LoVo (cell line): Measurements from ENCODE around the gene TPST1.
"Not testable (repeated sequence)": the region's sequence is repeated elsewhere in the genome, so short reads cannot be mapped to it uniquely, and the experiment has no call there.

Experiments
- DNase-seq: peaks from one replicate; pipeline ENCODE4 v3.0.0-alpha.2; 2016; ENCODE audit warnings: low spot score

The TPST1 gene

DNA sequence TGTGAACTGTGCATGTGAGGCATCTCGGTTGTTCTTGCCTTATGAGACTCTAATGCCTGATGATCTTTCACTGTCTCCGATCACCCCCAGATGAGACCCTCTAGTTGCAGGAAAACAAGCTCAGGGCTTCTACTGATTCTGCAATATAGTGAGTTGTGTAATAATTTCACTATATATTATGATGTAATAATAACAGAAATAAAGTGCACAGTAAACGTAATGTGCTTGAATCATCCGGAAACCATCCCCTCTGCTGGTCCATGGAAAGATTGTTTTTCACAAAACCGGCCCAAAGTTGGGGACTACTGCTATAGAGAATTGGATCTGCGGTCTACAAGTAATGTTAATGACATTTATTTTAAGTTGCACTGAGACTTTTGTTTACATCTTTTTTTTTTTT lies 126.7 kb downstream of the TPST1 start:
- no peak for DNase-seq

- no peak for DNase-seq
Observed at GRCh38 chr7:66333443-66333842, 128.3 kb downstream of the TPST1 start.

DNA sequence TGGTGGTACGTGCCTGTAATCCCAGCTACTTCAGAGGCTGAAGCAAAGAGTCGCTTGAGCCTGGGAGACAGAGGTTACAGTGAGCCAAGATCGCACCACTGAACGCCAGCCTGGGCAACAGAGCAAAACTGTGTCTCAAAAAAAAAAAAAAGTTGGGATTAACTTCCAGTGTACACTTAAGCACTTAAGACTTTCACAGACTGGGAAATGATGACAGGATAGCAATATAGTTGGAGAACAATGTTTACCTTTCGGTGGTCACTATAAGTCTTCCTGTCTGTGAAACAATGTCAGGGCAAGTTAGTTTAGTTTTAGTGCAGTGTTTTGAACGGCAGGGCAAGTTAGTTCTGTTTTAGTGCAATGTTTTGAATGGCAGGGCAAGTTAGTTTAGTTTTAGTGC lies 130.2 kb downstream of the TPST1 start:
- no peak for DNase-seq

DNA sequence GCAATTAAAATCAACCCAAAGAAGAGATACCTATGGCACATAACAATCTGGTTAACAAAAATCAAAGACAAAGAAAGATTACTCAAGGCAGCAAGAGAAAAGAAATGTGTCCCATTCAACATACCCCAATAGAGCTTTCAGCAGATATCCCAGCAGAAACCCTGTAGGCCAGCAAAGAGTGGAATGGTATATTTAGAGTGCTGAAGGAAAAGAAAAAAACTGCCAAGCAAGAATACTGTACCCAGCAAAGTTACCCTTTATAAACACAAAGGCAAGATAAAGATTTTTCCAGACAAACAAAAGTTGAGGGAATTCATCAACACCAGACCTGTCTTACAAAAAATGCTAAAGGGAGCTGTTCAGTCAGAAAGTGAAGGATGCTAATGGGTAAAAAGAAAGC lies 131.6 kb downstream of the TPST1 start:
- no peak for DNase-seq

GRCh38 chr7:66339141-66339540 lies 134.0 kb downstream of the TPST1 start:
- DNase-seq, result no peak

DNA sequence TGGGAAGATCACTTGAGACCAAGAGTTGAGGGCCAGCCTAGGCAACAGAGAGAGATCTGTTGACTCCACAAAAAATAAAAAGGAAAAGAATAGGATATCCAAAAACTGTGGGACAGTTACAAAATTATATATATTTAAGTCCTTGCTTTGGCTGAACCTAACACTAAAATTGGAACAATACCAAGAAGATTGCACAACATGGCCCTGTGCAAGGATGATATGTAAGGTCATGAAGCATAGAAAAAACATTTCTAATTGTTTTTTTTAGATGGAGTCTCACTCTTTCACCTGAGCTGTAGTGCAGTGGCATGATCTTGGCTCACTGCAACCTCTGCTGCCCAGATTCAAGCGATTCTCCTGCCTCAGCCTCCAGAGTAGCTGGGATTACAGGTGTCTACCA lies 139.0 kb downstream of the TPST1 start:
- no peak for DNase-seq

- DNase-seq, result no peak
Observed at GRCh38 chr7:66348531-66348930, 143.4 kb downstream of the TPST1 start.

DNA sequence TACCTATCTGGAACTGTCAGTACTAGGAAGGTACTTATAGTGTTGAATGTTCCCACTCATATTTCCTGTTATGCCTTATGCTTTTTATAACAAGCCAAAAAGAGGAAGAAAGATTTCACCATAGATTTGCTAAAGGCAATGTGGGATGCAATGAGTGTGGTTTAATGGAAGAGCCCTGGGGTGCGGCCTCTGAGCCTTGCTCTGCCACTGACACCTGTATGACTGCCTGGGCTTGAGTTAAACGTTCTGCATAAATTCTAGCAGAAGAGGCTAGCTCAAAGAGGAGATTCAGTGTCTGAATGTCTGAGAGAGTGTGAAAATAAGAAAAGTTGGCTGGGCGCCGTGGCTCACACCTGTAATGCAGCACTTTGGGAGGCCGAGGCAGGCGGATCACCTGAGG lies 143.8 kb downstream of the TPST1 start:
- DNase-seq, result no peak

GRCh38 chr7:66352071-66352470 lies 146.9 kb downstream of the TPST1 start:
- DNase-seq, result no peak

- DNase-seq, result no peak
Observed at GRCh38 chr7:66353547-66353946, 148.4 kb downstream of the TPST1 start.

DNA sequence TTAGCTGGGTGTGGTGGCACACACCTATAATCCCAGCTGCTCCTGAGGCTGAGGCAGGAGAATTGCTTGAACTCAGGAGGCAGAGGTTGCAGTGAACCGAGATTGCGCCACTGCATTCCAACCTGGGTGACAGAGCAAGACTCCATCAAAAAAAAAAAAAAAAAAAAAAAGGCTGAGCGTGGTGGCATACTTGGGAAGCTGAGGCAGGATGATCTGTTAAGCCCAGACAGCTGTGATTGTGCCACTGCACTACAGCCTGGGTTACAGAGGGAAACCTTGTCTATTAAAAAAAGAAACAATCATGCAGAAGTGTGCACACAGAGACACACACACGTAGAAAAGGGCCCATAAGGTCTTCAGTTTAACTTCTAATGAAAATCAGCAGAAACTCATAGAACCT lies 150.6 kb downstream of the TPST1 start:
- DNase-seq, result no peak

GRCh38 chr7:66356277-66356721 lies 151.2 kb downstream of the TPST1 start:
- no peak for DNase-seq

DNA sequence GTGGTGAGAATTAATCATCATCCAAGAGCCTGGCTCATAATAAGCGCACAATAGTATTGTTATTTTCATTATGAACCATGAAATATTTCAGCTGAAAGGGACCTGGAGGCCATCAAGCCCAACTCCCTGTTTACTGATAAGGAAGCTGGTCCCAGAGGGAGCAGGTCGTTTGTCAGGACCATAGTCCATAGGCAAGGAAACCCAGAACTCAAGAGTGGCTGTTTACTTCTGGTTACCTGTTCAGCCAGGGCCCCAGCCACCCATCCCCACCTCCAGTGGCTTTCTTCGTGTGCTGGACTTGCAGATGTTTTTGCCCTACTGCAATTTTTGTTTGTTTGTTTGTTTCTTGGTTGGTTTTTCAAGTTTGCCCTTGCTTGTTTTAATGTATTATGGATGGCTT lies 152.0 kb downstream of the TPST1 start:
- no peak for DNase-seq

DNA sequence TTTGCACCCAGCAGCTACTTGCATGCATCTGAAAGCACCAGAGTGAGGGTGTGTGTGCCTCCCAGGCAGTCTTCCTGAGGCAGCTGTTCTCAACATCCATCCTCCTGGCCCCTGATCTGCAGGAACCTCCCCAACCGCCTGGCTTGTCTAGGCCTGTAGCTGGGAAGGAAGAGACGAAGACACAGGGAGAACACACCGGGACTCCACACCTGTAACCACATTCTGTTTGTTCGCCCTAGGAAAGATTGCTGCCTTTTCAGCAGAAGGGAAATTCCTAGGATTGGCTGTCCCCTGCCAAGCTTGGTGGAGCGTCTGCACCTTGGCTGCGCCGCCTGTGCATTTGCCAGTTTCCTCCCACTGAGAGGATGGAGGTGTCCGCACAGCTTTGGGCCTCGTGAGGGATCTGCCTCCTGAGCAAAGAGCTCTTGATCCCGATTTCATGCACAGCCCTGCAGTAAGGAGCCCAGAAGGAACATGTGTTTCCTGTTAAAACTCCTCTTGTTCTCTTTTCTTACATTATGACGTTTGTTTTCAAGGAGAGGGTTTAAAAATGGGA lies 154.6 kb downstream of the TPST1 start:
- DNase-seq, result no peak

DNA sequence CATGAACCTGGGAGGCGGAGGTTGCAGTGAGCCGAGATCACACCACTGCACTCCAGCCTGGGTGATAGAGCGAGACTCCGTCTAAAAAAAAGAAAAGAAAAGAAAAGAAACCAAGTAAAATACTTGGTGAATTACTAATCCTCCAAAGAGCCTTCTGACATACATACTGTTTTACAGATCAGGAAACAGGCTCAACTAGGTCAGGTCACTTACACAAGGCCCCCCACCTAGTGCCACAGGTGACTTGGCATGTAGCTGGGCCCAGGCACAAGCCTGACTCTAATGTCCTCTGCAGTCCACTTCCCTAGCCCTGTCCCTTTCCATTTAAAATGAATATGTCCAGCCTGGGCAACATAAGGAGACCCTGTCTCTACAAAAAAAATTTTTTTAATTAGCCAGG lies 157.0 kb downstream of the TPST1 start:
- DNase-seq, result no peak

- DNase-seq, result no peak
Observed at GRCh38 chr7:66363635-66364034, 158.5 kb downstream of the TPST1 start.

DNA sequence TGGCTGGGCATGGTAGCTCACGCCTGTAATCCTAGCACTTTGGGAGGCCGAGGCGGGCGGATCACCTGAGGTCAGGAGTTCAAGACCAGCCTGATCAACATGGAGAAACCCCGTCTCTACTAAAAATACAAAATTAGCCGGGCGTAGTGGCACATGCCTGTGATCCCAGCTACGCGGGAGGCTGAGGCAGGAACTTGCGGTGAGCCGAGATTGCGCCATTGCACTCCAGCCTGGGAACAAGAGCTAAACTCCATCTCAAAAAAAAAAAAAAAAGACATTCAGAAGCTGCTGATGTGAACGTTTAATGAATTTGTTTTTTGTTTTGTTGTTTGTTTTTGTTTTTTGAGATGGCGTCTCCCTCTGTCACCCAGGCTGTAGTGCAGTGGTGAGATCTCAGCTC lies 159.9 kb downstream of the TPST1 start:
- not testable (repeated sequence) for DNase-seq

DNA sequence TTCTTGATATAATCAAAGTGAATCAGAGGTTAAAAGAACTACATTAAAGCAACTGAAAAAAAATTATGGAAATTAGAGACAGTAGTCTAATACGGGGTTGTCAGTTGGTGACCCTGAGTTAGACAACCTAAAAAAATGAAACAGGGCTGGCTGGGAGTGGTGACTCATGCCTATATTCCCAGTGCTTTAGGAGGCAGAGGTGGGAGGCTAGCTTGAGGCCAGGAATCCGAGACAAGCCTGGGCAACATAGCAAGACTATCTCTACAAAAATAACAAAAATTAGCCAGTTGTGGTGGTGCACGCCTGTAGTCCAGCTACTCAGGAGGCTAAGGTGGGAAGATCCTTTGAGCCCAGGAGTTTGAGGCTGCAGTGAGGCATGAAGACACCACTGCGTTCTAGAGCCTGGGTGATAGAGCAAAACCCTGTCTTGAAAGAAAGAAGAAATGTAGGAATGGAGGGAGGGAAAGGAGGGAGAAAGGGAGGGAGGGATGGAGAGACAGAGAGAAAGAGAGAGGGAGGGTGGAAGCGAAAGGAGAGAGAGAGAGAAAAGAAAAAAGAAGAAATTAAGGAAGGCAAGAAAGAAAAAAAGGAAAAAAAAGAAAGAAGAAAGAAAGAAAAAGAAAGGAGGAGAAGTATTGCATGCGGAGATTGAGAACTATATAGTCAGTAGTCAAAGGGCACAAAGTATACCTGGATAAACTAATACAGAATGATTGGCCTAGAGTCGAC lies 166.1 kb downstream of the TPST1 start:
- DNase-seq, result no peak

DNA sequence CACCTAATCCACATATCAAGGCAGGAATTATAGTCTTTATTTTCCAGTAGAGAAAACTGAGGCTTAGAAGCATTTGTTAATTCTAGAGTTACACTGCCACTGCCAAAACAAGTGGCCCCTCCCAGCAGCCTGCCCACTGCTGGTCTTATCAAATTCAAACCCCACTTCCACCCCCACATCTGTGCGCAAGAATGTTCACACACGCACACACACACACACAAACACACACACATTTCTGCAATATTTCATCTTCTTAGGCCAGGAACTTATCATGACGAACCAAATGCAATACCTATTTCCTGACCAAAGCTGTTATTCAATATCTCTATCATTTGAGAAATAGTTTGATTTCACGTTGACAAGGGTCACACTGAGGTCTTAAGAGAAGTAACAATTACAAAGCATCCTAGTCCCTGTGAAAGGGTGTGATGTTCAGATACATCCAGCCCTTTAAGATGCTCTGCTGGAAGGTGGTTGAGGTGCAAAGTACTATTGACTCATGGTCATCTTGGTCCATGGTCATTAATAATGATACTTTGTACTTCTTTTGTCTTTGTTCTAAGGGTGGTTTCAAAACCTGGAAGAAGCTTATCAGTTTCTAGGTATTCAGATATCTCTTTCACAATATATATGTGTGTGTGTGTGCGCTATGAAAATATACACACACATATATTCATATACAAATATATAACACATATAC lies 169.2 kb downstream of the TPST1 start:
- DNase-seq, result not testable (repeated sequence)

DNA sequence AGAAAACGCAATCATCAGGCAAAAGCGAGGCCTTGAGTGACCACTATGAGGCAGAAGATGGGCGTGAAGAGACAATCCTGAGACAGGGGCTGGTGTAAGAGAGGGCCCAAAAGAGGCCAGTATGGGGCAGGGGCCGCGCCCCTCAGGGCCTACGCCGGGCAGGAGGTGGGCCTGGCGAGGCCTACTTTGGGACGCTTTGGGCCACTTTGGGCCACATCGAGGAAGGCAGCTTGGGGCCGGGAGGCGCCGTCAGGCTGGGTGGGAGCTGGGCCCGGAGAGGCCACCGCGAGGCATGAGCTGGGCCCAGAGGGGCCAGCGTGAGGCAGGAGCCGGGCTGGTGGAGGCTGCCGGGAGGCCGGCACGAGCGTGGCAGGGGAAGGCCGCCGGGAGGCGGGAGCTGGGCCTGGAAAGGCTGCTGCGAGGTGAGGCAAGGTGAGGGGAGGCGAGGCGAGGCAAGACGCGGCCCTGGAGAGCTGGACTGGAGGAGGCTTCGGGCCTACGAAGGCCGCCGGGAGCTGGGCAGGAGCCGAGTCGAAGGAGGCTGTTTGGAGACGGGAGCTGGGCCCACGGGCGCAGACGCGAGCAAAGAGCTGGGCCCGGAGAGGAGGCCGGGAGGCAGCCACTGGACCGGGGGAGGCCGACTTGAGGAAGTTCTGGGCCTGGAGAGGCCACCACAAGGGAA lies 171.3 kb downstream of the TPST1 start:
- DNase-seq, result no peak

DNA sequence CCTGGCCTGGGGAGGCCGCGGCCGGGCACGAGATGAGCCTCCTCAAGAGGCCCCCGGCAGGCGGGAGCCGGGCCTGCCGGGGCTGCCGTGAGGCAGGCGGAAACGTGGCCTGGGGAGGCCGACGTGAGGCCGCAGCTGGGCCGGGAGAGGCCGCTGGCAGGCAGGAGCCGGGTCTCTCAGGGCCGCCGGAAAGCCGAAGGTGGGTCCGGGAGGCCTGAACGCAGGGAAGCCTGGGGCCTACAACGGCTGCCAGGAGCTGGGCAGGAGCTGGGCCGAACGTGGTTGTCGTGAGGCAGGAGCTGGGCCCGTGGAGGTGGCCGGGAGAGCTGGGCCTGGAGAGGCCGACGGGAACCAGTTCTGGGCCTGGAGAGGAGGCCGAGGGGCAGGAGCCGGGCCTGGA lies 171.9 kb downstream of the TPST1 start:
- DNase-seq, result no peak

- no peak for DNase-seq
Observed at GRCh38 chr7:66377714-66378113, 172.6 kb downstream of the TPST1 start.
